ENCODE measurements around the gene ZNHIT3.

DNA sequence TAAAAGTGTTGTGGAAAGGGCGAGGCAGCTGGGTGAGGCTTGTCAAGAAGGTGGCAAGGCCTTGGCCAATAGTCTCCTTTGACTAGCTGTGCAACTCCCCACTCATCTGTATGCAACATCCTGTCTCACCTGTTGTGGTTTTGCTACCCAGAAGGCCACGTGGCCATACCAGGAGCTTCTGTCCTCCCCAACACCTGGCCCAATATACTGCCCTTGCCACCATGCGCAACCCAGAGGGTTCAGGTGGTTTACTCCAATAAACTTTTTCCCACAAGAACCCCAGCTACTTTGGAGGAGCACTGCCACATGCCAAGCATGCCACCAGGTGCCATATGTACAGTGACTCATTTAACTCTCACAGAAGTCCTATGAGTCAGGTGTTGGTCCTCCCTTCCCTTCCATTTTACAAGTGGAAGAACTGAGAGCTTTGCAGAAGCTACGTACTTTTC lies 38.0 kb downstream of the ZNHIT3 start:
- TF ChIP-seq POLR2A (IDR thresholded peaks at IDR 0.05): no peak
- TF ChIP-seq, protein P1, sequence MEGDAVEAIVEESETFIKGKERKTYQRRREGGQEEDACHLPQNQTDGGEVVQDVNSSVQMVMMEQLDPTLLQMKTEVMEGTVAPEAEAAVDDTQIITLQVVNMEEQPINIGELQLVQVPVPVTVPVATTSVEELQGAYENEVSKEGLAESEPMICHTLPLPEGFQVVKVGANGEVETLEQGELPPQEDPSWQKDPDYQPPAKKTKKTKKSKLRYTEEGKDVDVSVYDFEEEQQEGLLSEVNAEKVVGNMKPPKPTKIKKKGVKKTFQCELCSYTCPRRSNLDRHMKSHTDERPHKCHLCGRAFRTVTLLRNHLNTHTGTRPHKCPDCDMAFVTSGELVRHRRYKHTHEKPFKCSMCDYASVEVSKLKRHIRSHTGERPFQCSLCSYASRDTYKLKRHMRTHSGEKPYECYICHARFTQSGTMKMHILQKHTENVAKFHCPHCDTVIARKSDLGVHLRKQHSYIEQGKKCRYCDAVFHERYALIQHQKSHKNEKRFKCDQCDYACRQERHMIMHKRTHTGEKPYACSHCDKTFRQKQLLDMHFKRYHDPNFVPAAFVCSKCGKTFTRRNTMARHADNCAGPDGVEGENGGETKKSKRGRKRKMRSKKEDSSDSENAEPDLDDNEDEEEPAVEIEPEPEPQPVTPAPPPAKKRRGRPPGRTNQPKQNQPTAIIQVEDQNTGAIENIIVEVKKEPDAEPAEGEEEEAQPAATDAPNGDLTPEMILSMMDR (IDR thresholded peaks at IDR 0.05): no peak

All from right lobe of liver (tissue), 4 donors.